ENCODE results near the gene EFNA4. TPM values are rescaled to one million over a fixed set of nuclear protein-coding genes. Genes with fewer than 3 reads are reported as not detected.

Gene EFNA4
- total RNA-seq, 1 donor from 2014 or later = 5.3 TPM

DNA sequence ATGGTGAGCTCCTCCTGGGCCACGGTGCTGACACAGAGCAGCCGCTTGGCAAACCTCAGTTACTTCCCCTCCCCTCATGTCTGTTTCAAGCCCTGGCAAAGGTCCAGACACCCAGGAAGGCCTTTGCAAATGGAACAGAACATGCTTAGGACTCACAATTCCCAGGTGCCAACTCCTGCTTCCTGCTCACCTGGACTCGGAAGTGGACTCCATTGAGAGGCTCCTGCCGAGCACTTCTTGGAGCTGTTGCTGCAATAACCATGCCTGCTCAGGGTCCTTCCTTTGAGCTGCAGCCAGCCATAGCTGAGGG lies 40.7 kb upstream of the EFNA4 start:
- Histone ChIP-seq H3K4me1 (peaks cover 12% of the 10 kb centered on the region), H3K27me3 (no peaks in the 10 kb centered on the region), H3K4me3 (no peak overlapping the region), H3K9me3 (no peaks in the 10 kb centered on the region), H3K27ac (no peak overlapping the region), H3K36me3 (no peaks in the 10 kb centered on the region)
- ATAC-seq (peak; percentile 65), DNase-seq (no peak)
- TF ChIP-seq, protein P1, sequence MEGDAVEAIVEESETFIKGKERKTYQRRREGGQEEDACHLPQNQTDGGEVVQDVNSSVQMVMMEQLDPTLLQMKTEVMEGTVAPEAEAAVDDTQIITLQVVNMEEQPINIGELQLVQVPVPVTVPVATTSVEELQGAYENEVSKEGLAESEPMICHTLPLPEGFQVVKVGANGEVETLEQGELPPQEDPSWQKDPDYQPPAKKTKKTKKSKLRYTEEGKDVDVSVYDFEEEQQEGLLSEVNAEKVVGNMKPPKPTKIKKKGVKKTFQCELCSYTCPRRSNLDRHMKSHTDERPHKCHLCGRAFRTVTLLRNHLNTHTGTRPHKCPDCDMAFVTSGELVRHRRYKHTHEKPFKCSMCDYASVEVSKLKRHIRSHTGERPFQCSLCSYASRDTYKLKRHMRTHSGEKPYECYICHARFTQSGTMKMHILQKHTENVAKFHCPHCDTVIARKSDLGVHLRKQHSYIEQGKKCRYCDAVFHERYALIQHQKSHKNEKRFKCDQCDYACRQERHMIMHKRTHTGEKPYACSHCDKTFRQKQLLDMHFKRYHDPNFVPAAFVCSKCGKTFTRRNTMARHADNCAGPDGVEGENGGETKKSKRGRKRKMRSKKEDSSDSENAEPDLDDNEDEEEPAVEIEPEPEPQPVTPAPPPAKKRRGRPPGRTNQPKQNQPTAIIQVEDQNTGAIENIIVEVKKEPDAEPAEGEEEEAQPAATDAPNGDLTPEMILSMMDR (IDR thresholded peaks at IDR 0.05) = no peak
- intact Hi-C loops (cut with DNase I) = no loop called here

DNA sequence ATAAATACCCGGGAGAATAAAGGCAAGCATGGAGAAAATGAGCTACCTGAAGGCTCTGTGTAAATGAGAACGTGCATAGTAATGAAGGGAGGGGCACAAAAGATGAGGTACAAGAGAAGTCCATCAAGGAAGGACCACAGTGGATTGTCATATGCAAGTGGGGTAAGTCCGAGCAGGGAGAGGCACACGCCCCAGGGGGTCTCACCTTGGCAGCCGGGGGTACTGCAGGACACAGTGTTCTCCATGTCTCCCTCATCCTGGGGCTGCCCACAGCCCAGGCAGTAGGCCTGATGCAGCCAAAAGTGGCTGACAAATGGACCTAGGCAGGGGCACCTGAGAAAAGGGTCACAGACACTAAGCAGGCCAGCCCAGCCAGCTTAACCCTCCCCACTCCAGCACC lies 39.9 kb upstream of the EFNA4 start:
- TF ChIP-seq, protein P1 (IDR thresholded peaks at IDR 0.05) = no peak
- no peaks in the 10 kb centered on the region for H3K36me3 ChIP-seq
- no peak overlapping the region for H3K27ac ChIP-seq
- intact Hi-C loops (cut with DNase I) = no loop called here
- H3K4me1 ChIP-seq = peaks cover 5% of the 10 kb centered on the region
- no peaks in the 10 kb centered on the region for H3K9me3 ChIP-seq
- DNase-seq (no peak), ATAC-seq (no peak)
- H3K27me3 ChIP-seq = no peaks in the 10 kb centered on the region
- no peak overlapping the region for H3K4me3 ChIP-seq

DNA sequence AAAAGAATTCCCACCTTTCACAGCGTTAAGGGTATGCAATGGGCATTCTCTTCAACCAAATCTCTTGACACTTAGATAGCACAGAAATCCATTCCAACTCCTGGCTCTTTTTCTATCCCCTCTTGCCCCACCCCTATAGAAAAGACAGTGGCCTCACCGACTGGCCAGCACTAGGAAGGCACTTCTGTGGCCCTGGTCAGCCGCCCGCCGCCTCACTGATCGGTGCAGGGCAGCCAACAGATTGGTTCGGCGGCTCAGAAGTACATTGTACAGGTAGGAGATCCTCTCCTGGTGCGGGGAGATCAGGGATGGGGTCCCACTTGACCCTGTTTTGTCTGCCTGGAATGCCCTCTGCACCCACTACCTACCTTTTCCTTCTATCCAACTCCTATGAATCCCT lies 39.2 kb upstream of the EFNA4 start:
- no peaks in the 10 kb centered on the region for H3K27me3 ChIP-seq

DNA sequence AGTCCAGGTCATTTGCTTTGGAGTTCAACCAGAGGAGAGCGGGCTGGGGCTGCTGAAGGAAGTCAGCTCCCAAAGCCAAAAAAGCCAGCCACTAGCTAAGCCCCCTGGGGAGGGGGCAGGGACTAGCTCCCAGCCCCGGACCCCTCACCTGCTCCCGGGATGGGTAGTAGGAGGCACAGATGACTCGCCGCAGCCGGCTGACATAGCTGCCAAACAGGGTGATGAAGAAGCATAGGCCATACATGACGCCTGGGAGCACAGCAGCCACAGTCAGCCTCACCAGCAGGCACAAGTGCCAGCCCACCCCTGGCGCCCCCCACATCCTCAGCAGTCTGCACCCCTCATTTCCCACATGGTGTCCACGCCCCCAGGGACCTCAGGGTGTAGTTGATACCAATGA lies 37.4 kb upstream of the EFNA4 start:
- ATAC-seq (no peak), DNase-seq (no peak)
- Histone ChIP-seq H3K27me3 (no peaks in the 10 kb centered on the region), H3K9me3 (no peaks in the 10 kb centered on the region), H3K4me3 (no peak overlapping the region), H3K27ac (no peak overlapping the region), H3K4me1 (no peaks in the 10 kb centered on the region), H3K36me3 (no peaks in the 10 kb centered on the region)
- intact Hi-C loops (cut with DNase I) = no loop called here
- TF ChIP-seq, protein P1 (IDR thresholded peaks at IDR 0.05) = no peak

More for the DNA sequence above, 39.2 kb upstream of the EFNA4 start:
- DNase-seq (no peak), ATAC-seq (no peak)
- intact Hi-C loops (cut with DNase I) = no loop called here
- Histone ChIP-seq H3K4me1 (no peaks in the 10 kb centered on the region), H3K9me3 (no peaks in the 10 kb centered on the region), H3K4me3 (no peak overlapping the region), H3K36me3 (no peaks in the 10 kb centered on the region), H3K27ac (no peak overlapping the region)
- TF ChIP-seq, protein P1 (IDR thresholded peaks at IDR 0.05) = no peak

DNA sequence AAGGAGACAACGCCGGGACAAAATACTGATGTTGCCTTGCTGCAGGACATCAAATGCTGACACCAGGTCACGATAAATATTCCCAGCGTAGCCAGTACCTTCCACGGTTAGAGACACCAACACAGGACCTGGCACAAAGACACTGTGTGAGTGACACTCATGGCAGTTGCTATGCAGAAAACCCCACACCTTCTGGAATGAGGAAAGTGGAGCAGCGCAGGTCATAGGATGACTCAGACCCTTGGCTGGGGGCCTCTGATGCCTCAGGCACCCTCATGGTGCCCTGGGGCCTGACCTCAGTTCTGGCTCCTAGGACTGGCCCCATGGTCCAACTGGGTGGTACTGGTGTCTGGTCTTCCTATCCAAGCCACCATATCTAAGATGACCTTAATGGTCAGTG lies 37.0 kb upstream of the EFNA4 start:
- no peak for ATAC-seq
- no peaks in the 10 kb centered on the region for H3K27me3 ChIP-seq
- TF ChIP-seq, protein P1 (IDR thresholded peaks at IDR 0.05) = no peak
- H3K9me3 ChIP-seq = no peaks in the 10 kb centered on the region
- no peak for DNase-seq
- H3K4me1 ChIP-seq = no peaks in the 10 kb centered on the region
- no peaks in the 10 kb centered on the region for H3K36me3 ChIP-seq
- no peak overlapping the region for H3K4me3 ChIP-seq
- intact Hi-C loops (cut with DNase I) = no loop called here
- no peak overlapping the region for H3K27ac ChIP-seq

DNA sequence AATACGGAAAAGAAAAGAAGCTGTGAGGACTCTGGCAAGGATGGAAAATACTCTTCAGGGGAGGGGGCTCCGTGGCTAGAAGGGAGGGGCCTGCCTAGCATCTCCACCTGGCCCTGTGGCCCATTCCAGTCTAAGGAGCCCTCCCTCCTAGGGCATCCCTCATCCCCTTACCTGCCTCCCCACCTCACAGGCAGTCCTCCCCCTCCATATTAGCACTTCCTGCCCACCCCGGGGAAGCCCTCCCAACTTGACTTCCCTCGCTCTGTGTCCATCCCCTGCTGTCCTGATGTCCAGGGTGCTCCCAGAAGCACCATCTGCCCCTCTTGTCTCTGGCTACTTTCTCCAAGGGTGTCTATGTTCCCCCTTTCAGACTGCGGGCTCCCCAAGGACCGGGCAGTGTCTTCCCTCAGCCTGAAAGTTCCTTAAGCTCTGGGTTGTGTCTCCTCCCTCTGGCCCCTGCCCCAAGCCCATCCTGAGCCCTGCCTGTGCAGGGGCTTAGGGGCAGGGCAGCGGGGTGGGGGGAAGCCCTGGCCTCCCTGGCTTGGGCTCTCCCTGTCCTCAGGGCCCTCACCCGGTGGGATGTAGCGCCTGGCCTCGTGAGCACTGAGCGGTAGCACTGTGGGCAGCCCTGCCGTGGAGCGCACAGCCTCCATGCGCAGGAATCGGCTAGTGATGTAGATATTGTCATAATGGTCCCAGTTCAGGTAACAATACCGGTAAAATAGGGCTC lies 33.9 kb upstream of the EFNA4 start:
- Histone ChIP-seq H3K27me3 (no peaks in the 10 kb centered on the region), H3K4me3 (no peak overlapping the region), H3K4me1 (no peaks in the 10 kb centered on the region), H3K27ac (no peak overlapping the region), H3K9me3 (no peaks in the 10 kb centered on the region), H3K36me3 (no peaks in the 10 kb centered on the region)
- ATAC-seq (no peak), DNase-seq (no peak)
- intact Hi-C loops (cut with DNase I) = no loop called here
- TF ChIP-seq, protein P1 (IDR thresholded peaks at IDR 0.05) = no peak

All from upper lobe of right lung (tissue), 1 donor.